ENCODE results near the gene MPPED2.

Gene MPPED2

DNA sequence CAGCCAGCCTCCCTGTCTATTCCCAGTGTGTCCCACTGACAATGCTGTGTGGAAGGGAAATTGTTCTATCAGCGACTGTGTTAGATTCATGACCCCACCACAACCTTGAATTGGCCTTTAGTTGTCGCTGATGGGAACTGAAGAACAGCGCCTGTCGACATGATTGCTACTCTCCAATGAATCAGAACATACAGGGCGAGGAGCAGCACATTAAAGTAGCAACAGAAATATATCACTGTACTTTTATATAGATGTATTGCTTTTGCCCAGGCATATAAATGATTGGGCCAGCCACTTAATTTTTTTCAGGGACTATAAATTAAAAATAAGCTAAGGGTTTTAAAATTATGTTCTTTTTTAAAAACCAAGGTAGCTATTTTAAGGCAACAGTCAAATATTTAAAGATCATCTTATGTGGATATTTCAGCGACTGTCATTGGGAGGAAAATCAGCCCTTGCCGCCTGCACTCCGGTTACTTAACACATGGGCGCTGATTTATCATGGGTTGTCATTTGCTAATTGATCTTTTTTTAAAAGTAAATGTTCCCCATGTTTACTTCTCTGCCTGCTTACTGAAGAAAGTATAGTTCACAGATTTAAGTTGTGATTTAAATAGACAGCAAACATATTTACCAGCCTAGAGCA lies 221.2 kb downstream of the MPPED2 start:
- no peak for DNase-seq (ENCODE audit: low spot score)

DNA sequence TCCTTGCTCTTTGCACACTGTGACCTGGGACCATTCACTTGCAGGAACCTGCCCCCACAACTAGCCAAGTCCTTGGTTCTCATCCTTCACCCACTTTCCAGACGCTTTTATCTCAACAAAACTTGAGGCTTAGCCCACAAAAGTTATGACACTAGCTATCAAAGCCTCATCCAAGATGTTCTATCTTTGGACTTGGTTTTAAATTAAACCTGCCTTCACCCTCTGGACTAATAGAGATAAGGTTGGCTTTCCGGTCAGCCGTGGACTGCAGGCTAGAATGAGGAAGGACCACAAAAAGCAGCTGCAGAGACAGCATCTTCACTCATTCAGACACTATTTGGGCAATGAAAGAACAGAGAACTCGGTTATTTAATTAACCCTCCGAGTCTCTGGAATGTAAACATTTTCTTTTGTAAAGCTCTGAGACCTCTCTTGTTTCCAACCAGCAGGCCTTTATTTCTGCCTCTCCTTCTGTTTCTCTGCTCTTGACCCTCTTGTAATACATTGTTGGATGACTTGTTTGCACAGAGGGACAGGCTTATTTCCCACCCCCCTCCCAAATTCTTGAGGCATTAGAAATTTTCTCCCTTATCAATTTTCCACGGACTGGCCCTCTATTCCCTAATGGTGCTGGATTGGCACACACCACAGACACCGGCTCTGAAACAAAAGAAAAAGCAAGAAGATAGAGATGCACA lies 221.9 kb downstream of the MPPED2 start:
- DNase-seq (ENCODE audit: low spot score) = no peak

DNA sequence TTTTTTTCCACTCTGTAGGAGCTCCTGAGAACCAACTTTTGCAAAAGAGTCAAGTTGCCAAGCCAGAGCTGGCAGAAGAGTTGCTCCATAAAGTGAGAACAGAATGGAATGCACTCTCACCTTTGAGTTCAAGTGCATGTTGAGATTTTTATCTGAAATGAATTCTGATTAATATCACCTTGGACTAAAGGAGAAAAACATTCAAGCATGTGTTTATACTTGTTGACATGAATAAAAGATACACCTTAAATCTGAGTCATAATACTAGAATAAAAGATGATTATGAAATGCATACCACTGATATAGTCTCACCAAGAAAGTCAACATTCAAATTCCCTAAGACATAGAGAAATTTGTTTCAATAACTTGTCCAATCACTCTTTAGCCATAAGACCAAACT lies 225.4 kb downstream of the MPPED2 start:
- DNase-seq (ENCODE audit: low spot score) = no peak
